ENCODE measurements around the gene BCL7A.

The BCL7A gene

GRCh38 chr12:122106843-122107242 is 85.2 kb downstream of the BCL7A start:
- TF ChIP-seq EZH2phosphoT487 (IDR thresholded peaks at IDR 0.05; ENCODE audit: borderline replicate concordance, low read length) (no peak), CTCF (IDR thresholded peaks at IDR 0.05; ENCODE audit: low read depth, low read length, poor library complexity, severe bottlenecking) (no peak)
- Histone ChIP-seq H4K20me1 (ENCODE audit: control insufficient read depth, insufficient read depth, low read depth, low read length) (peaks cover 12% of the 10 kb centered on the region; the same call in 1 of the 2 replicates), H3K9me2 (replicated peaks; ENCODE audit: control insufficient read depth, low read length) (no peaks in the 10 kb centered on the region), H3K27me3 (ENCODE audit: control insufficient read depth, low read length) (no peaks in the 10 kb centered on the region), H3K79me2 (ENCODE audit: control insufficient read depth, low read length) (peaks cover 74% of the 10 kb centered on the region), H3K27ac (ENCODE audit: low read depth, low read length) (no peak overlapping the region), H3K4me3 (ENCODE audit: low read length) (no peak overlapping the region), H3F3A (ENCODE audit: control insufficient read depth, insufficient read depth) (no peaks in the 10 kb centered on the region), H3K36me3 (ENCODE audit: control insufficient read depth, low read length) (no peaks in the 10 kb centered on the region), H3K4me2 (ENCODE audit: low read length) (no peak overlapping the region), H3K9me3 (ENCODE audit: control insufficient read depth, insufficient read depth, low read length) (no peaks in the 10 kb centered on the region), H3K4me1 (ENCODE audit: control insufficient read depth, low read length) (peaks cover 15% of the 10 kb centered on the region)

GRCh38 chr12:122107261-122107660 is 85.6 kb downstream of the BCL7A start:
- Histone ChIP-seq H3K27me3 (ENCODE audit: control insufficient read depth, low read length) (no peaks in the 10 kb centered on the region), H3K36me3 (ENCODE audit: control insufficient read depth, low read length) (no peaks in the 10 kb centered on the region), H3F3A (ENCODE audit: control insufficient read depth, insufficient read depth) (no peaks in the 10 kb centered on the region), H3K4me3 (ENCODE audit: low read length) (no peak overlapping the region), H3K27ac (ENCODE audit: low read depth, low read length) (no peak overlapping the region), H4K20me1 (ENCODE audit: control insufficient read depth, insufficient read depth, low read depth, low read length) (peaks cover 12% of the 10 kb centered on the region; the same call in 1 of the 2 replicates), H3K4me1 (ENCODE audit: control insufficient read depth, low read length) (peaks cover 15% of the 10 kb centered on the region), H3K79me2 (ENCODE audit: control insufficient read depth, low read length) (peaks cover 75% of the 10 kb centered on the region), H3K9me3 (ENCODE audit: control insufficient read depth, insufficient read depth, low read length) (no peaks in the 10 kb centered on the region), H3K9me2 (replicated peaks; ENCODE audit: control insufficient read depth, low read length) (no peaks in the 10 kb centered on the region), H3K4me2 (ENCODE audit: low read length) (no peak overlapping the region)
- no peak for TF ChIP-seq CTCF (IDR thresholded peaks at IDR 0.05; ENCODE audit: low read depth, low read length, poor library complexity, severe bottlenecking)
- no peak for TF ChIP-seq EZH2phosphoT487 (IDR thresholded peaks at IDR 0.05; ENCODE audit: borderline replicate concordance, low read length)

GRCh38 chr12:122111089-122111641 is 89.5 kb downstream of the BCL7A start:
- Histone ChIP-seq H3K4me1 (ENCODE audit: control insufficient read depth, low read length) (no peaks in the 10 kb centered on the region), H3K36me3 (ENCODE audit: control insufficient read depth, low read length) (no peaks in the 10 kb centered on the region), H4K20me1 (ENCODE audit: control insufficient read depth, insufficient read depth, low read depth, low read length) (peaks cover 8% of the 10 kb centered on the region; the same call in 1 of the 2 replicates), H3K4me2 (ENCODE audit: low read length) (no peak overlapping the region), H3K79me2 (ENCODE audit: control insufficient read depth, low read length) (peaks cover 52% of the 10 kb centered on the region), H3K4me3 (ENCODE audit: low read length) (no peak overlapping the region), H3K9me2 (replicated peaks; ENCODE audit: control insufficient read depth, low read length) (no peaks in the 10 kb centered on the region), H3F3A (ENCODE audit: control insufficient read depth, insufficient read depth) (no peaks in the 10 kb centered on the region), H3K9me3 (ENCODE audit: control insufficient read depth, insufficient read depth, low read length) (no peaks in the 10 kb centered on the region), H3K27ac (ENCODE audit: low read depth, low read length) (no peak overlapping the region), H3K27me3 (ENCODE audit: control insufficient read depth, low read length) (no peaks in the 10 kb centered on the region)
- no peak for TF ChIP-seq CTCF (IDR thresholded peaks at IDR 0.05; ENCODE audit: low read depth, low read length, poor library complexity, severe bottlenecking)
- no peak for TF ChIP-seq EZH2phosphoT487 (IDR thresholded peaks at IDR 0.05; ENCODE audit: borderline replicate concordance, low read length)
